Smooth muscle cell (in vitro differentiated cells): Measurements from ENCODE around the gene ITIH4. TPM values are rescaled to one million over a fixed set of nuclear protein-coding genes. Genes with fewer than 3 reads are reported as not detected.

Experiments used
- DNase-seq: peaks from one replicate; lab custom pipeline; 2025; ENCODE audit not compliant: unreplicated experiment; lab: John Stamatoyannopoulos, UW
- H2AFZ ChIP-seq: fragments of 200-600 bp; sonication (generic); 2 replicates; pipeline ENCODE4 v1.6.0; 2016; ENCODE audit warnings: antibody characterized with exemption, low read depth, mild to moderate bottlenecking
- H3F3A ChIP-seq: fragments of 200-600 bp; sonication (generic); 2 replicates; pipeline ENCODE4 v1.6.0; 2017; ENCODE audit warnings: antibody characterized with exemption, low read depth
- H3K27ac ChIP-seq: fragments of 200-600 bp; sonication (generic); 2 replicates; pipeline ENCODE4 v1.5.1; 2016; ENCODE audit warnings: low read depth, mild to moderate bottlenecking
- H3K27me3 ChIP-seq: fragments of 200-600 bp; sonication (generic); 2 replicates; pipeline ENCODE4 v1.6.1; 2016; ENCODE audit warnings: low read depth, mild to moderate bottlenecking
- H3K36me3 ChIP-seq: fragments of 200-600 bp; sonication (generic); 2 replicates; pipeline ENCODE4 v1.5.1; 2016; ENCODE audit warnings: low read depth
- H3K4me1 ChIP-seq: fragments of 200-600 bp; sonication (generic); 2 replicates; pipeline ENCODE4 v1.5.1; 2016; ENCODE audit warnings: low read depth
- H3K4me2 ChIP-seq: fragments of 200-600 bp; sonication (generic); 2 replicates; pipeline ENCODE4 v1.6.0; 2016; ENCODE audit warnings: mild to moderate bottlenecking
- H3K4me3 ChIP-seq: fragments of 200-600 bp; sonication (generic); 2 replicates; pipeline ENCODE4 v1.5.1; 2016; ENCODE audit warnings: mild to moderate bottlenecking
- H3K79me2 ChIP-seq: fragments of 200-600 bp; sonication (generic); 2 replicates; pipeline ENCODE4 v1.6.0; 2016; ENCODE audit warnings: low read depth, mild to moderate bottlenecking
- H3K9ac ChIP-seq: fragments of 200-600 bp; sonication (generic); 2 replicates; pipeline ENCODE4 v1.6.0; 2016; ENCODE audit warnings: low read depth
- H3K9me3 ChIP-seq: fragments of 200-600 bp; sonication (generic); replicated peaks from 2 replicates; pipeline ENCODE4 v1.5.1; 2016; ENCODE audit warnings: low read depth
- H4K20me1 ChIP-seq: fragments of 200-600 bp; sonication (generic); 2 replicates; pipeline ENCODE4 v1.6.0; 2016; ENCODE audit warnings: low read depth
- CTCF ChIP-seq: fragments of 200-600 bp; sonication (generic); IDR thresholded peaks from 2 replicates; pipeline ENCODE4 v1.5.1; 2017; ENCODE audit warnings: borderline replicate concordance, mild to moderate bottlenecking, antibody characterized with exemption; ENCODE audit not compliant: insufficient read depth, poor library complexity, severe bottlenecking
- WGBS: methylation state at CpG from one replicate; pipeline ENCODE4 v1.1.7; 2016; ENCODE audit warnings: low lambda C conversion rate; 5-methylcytosine and 5-hydroxymethylcytosine counted together
- polyA plus RNA-seq: library from polyadenylated mRNA; unstranded; fragments of >200 nt; fragmentation: Nextera tagmentation; extraction: Ambion mirVana; gene quantifications from 2 replicates; pipeline ENCODE4 v1.2.1, GENCODE V29; 2016
- total RNA-seq: library from RNA; depleted of rRNA; stranded (reverse); fragments of >200 nt; gene quantifications from 2 replicates; pipeline ENCODE4 v1.2.3, GENCODE V29; 2014

ITIH4 gene
- total and polyA plus RNA-seq, 2 experiments from 2014 or later, result 1.6 TPM

- Histone ChIP-seq H3K9ac (no peak overlapping the region), H4K20me1 (no peaks in the 10 kb centered on the region), H3F3A (no peaks in the 10 kb centered on the region), H3K4me2 (no peak overlapping the region), H3K4me3 (no peak overlapping the region), H2AFZ (no peak overlapping the region), H3K36me3 (no peaks in the 10 kb centered on the region), H3K79me2 (no peaks in the 10 kb centered on the region), H3K9me3 (no peaks in the 10 kb centered on the region), H3K27ac (no peak overlapping the region), H3K4me1 (no peaks in the 10 kb centered on the region), H3K27me3 (no peaks in the 10 kb centered on the region)
- no peak for DNase-seq
- 90% methylated on average over 12 of the region's 12 CpGs for WGBS
- TF ChIP-seq CTCF, result no peak
Measured at GRCh38 chr3:52841211-52841980, 10.9 kb upstream of the ITIH4 start.

- H3K4me3 ChIP-seq, result no peak overlapping the region
- no peak overlapping the region for H3K9ac ChIP-seq
- no peaks in the 10 kb centered on the region for H3F3A ChIP-seq
- no peak for TF ChIP-seq CTCF
- H3K4me2 ChIP-seq, result no peak overlapping the region
- H3K27ac ChIP-seq, result no peak overlapping the region
- DNase-seq, result no peak
- H3K36me3 ChIP-seq, result no peaks in the 10 kb centered on the region
- no peaks in the 10 kb centered on the region for H3K79me2 ChIP-seq
- H4K20me1 ChIP-seq, result no peaks in the 10 kb centered on the region
- 86% methylated on average over 23 of the region's 23 CpGs for WGBS
- no peak overlapping the region for H2AFZ ChIP-seq
- no peaks in the 10 kb centered on the region for H3K9me3 ChIP-seq
- H3K4me1 ChIP-seq, result no peaks in the 10 kb centered on the region
- no peaks in the 10 kb centered on the region for H3K27me3 ChIP-seq
Measured at GRCh38 chr3:52839892-52840545, 9.5 kb upstream of the ITIH4 start.

- Histone ChIP-seq H3K9ac (no peak overlapping the region), H2AFZ (no peak overlapping the region), H3K27me3 (no peaks in the 10 kb centered on the region), H3K4me2 (no peak overlapping the region), H3K4me1 (no peaks in the 10 kb centered on the region), H4K20me1 (no peaks in the 10 kb centered on the region), H3K4me3 (no peak overlapping the region), H3K9me3 (no peaks in the 10 kb centered on the region), H3K36me3 (no peaks in the 10 kb centered on the region), H3K79me2 (no peaks in the 10 kb centered on the region), H3F3A (no peaks in the 10 kb centered on the region), H3K27ac (no peak overlapping the region)
- DNase-seq, result no peak
- TF ChIP-seq CTCF, result no peak
- 82% methylated on average over 2 of the region's 2 CpGs for WGBS
Measured at GRCh38 chr3:52839268-52839575, 8.8 kb upstream of the ITIH4 start.
